ENCODE data around the gene WDR4.

DNA sequence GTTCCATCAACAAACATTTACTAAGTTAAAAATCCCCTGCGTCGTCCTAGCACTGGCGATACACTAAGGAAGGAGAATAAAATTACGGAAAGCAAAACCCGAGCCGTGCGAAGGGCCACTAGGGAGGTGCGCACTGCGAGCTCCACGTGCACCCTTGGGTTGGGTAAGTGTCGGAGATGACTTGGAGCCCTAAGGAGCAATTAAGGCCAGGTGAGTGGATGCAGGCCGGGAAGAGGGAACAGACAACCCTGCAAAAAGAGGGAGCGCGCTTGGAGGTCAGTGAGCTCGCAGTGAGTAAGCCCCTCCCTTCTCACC is 704 bp downstream of the WDR4 start:
- TF ChIP-seq POLR2A (IDR thresholded peaks at IDR 0.05) = no peak
- TF ChIP-seq, protein P1, sequence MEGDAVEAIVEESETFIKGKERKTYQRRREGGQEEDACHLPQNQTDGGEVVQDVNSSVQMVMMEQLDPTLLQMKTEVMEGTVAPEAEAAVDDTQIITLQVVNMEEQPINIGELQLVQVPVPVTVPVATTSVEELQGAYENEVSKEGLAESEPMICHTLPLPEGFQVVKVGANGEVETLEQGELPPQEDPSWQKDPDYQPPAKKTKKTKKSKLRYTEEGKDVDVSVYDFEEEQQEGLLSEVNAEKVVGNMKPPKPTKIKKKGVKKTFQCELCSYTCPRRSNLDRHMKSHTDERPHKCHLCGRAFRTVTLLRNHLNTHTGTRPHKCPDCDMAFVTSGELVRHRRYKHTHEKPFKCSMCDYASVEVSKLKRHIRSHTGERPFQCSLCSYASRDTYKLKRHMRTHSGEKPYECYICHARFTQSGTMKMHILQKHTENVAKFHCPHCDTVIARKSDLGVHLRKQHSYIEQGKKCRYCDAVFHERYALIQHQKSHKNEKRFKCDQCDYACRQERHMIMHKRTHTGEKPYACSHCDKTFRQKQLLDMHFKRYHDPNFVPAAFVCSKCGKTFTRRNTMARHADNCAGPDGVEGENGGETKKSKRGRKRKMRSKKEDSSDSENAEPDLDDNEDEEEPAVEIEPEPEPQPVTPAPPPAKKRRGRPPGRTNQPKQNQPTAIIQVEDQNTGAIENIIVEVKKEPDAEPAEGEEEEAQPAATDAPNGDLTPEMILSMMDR (IDR thresholded peaks at IDR 0.05) = no peak
